ACC112 (cell line): ENCODE data around the gene GRIK4.
"Not testable (repeated sequence)": the region's sequence is repeated elsewhere in the genome, so short reads cannot be mapped to it uniquely, and the experiment has no call there.

Experiments
- H2AFZ ChIP-seq: fragments of 200-600 bp; sonication (generic); one replicate; pipeline ENCODE4 v1.6.0; 2017; ENCODE audit warnings: antibody characterized with exemption, low read length; ENCODE audit not compliant: unreplicated experiment
- H3K27ac ChIP-seq: fragments of 200-600 bp; sonication (generic); 2 replicates; pipeline ENCODE4 v1.5.1; 2014; ENCODE audit warnings: low read depth, mild to moderate bottlenecking, antibody characterized with exemption, low read length, moderate library complexity
- H3K27me3 ChIP-seq: fragments of 200-600 bp; sonication (generic); 2 replicates; pipeline ENCODE4 v1.6.1; 2014; ENCODE audit warnings: mild to moderate bottlenecking, antibody characterized with exemption, low read length, moderate library complexity, mixed read lengths; ENCODE audit not compliant: insufficient read depth
- H3K36me3 ChIP-seq: fragments of 200-600 bp; sonication (generic); 2 replicates; pipeline ENCODE4 v1.6.1; 2016; ENCODE audit warnings: mild to moderate bottlenecking, antibody characterized with exemption, low read length, moderate library complexity, mixed read lengths; ENCODE audit not compliant: insufficient read depth
- H3K4me1 ChIP-seq: fragments of 200-600 bp; sonication (generic); one replicate; pipeline ENCODE4 v1.6.1; 2016; ENCODE audit warnings: low read length, mixed read lengths; ENCODE audit not compliant: insufficient read depth, unreplicated experiment, control insufficient read depth
- H3K4me3 ChIP-seq: fragments of 200-600 bp; sonication (generic); 2 replicates; pipeline ENCODE4 v1.5.1; 2014; ENCODE audit warnings: mild to moderate bottlenecking, low read depth, low read length
- H3K79me2 ChIP-seq: fragments of 200-600 bp; sonication (generic); one replicate; pipeline ENCODE4 v1.6.0; 2016; ENCODE audit warnings: low read length; ENCODE audit not compliant: control insufficient read depth, unreplicated experiment, insufficient read depth

Gene GRIK4

DNA sequence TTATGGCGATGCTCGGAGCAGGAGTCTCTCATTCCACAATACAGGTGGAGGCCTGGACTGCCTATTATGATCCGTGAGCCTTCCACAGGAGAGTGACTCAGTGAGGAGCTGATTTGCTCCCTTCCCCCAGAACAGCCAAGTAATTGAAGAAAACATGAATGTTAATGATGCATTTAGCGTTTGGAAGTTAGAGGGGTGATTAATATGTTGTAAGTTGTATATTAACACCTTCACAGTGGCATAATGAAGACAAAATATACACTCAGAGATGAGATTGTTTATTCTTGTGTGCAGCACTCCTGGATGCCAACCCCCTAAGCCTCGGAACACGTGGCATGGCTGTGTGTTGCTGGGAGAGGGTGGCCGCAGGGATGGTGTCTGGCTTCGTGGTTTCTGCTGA, 98.6 kb downstream of the GRIK4 start:
- H2AFZ ChIP-seq: no peak overlapping the region
- H3K79me2 ChIP-seq: no peaks in the 10 kb centered on the region
- H3K27me3 ChIP-seq: no peaks in the 10 kb centered on the region
- no peak overlapping the region for H3K27ac ChIP-seq
- H3K36me3 ChIP-seq: no peaks in the 10 kb centered on the region
- H3K4me1 ChIP-seq: peaks cover 3% of the 10 kb centered on the region
- no peak overlapping the region for H3K4me3 ChIP-seq

GRCh38 chr11:120611581-120611980, 100.0 kb downstream of the GRIK4 start:
- no peaks in the 10 kb centered on the region for H3K36me3 ChIP-seq
- H3K27me3 ChIP-seq: no peaks in the 10 kb centered on the region
- H3K27ac ChIP-seq: no peak overlapping the region
- no peak overlapping the region for H2AFZ ChIP-seq
- H3K4me3 ChIP-seq: no peak overlapping the region
- no peaks in the 10 kb centered on the region for H3K79me2 ChIP-seq
- H3K4me1 ChIP-seq: peaks cover 3% of the 10 kb centered on the region

DNA sequence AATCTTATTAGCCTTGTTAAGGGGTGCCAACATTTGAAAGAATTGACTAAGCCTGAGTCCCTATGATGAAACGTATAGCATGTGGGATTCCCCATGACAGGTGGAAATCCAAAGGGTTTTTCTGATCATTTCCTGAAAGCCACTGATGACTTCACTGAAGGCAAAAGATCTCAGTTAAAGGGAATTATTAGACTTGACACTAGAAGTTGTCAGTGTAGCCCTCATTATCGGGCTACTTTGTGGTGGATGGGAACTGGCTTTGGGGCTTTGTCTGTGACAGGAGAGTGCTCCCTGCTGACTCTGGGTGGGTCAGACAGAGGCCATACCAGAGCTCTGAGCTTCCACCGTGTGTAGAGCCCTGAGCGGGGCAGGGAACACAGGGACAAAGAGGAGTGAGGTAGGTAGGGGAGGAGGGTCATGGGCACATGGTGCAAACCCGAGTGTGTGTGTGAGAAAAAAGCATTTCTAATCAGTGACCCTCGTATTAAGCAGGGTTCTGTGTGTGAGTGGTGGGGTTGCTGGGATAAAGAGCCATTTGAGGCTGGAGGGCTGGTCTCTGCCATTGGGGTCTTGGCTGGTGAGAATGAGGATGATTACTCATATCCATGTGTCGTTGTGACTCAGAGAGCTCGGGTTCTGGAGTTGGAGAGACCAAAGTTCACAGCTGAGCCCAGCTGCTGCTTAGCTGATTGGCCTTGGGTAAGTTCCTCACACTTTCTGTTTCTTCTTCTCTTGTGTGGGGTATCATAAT, 101.1 kb downstream of the GRIK4 start:
- peaks cover 3% of the 10 kb centered on the region for H3K4me1 ChIP-seq
- H3K27me3 ChIP-seq: no peaks in the 10 kb centered on the region
- H3K79me2 ChIP-seq: no peaks in the 10 kb centered on the region
- H3K36me3 ChIP-seq: no peaks in the 10 kb centered on the region
- H3K27ac ChIP-seq: no peak overlapping the region
- no peak overlapping the region for H2AFZ ChIP-seq
- no peak overlapping the region for H3K4me3 ChIP-seq

GRCh38 chr11:120613264-120614226, 102.0 kb downstream of the GRIK4 start:
- Histone ChIP-seq H3K27ac (no peak overlapping the region), H2AFZ (no peak overlapping the region), H3K4me1 (peaks cover 3% of the 10 kb centered on the region), H3K27me3 (no peaks in the 10 kb centered on the region), H3K36me3 (no peaks in the 10 kb centered on the region), H3K79me2 (no peaks in the 10 kb centered on the region), H3K4me3 (no peak overlapping the region)

GRCh38 chr11:120615391-120615790, 103.8 kb downstream of the GRIK4 start:
- 0 out of 2 replicates have a peak, but pooled peaks cover 3% of the 10 kb centered on the region for H3K27me3 ChIP-seq
- H3K4me1 ChIP-seq: peaks cover 3% of the 10 kb centered on the region
- H3K79me2 ChIP-seq: no peaks in the 10 kb centered on the region
- no peak overlapping the region for H2AFZ ChIP-seq
- H3K4me3 ChIP-seq: no peak overlapping the region
- H3K36me3 ChIP-seq: no peaks in the 10 kb centered on the region
- H3K27ac ChIP-seq: no peak overlapping the region

DNA sequence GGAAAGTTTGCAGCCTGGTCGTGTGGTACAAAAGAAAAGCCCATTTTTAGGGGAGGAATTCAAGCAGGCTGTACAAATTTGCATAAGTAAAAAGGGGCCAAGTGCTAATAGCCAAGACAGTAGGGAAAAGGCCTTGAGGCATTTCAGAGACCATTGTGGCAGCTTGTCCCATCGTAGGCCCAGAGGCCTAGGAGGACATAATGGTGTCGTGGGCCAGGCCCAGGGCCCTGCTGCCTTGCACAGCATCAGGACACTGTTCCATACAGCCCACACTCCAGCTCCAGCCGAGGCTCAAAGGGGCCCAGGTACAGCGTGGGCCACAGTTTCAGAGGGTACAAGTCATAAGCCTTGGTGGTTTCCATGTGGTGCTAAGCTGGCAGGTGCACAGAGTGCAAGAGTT, 106.9 kb downstream of the GRIK4 start:
- no peak overlapping the region for H3K4me3 ChIP-seq
- no peaks in the 10 kb centered on the region for H3K36me3 ChIP-seq
- 0 out of 2 replicates have a peak, but pooled peaks cover 3% of the 10 kb centered on the region for H3K27me3 ChIP-seq
- no peaks in the 10 kb centered on the region for H3K79me2 ChIP-seq
- no peak overlapping the region for H3K27ac ChIP-seq
- no peak overlapping the region for H2AFZ ChIP-seq
- H3K4me1 ChIP-seq: no peaks in the 10 kb centered on the region

GRCh38 chr11:120622189-120622875, 110.8 kb downstream of the GRIK4 start:
- H3K27ac ChIP-seq: no peak overlapping the region
- no peaks in the 10 kb centered on the region for H3K36me3 ChIP-seq
- H3K79me2 ChIP-seq: no peaks in the 10 kb centered on the region
- peaks cover 37% of the 10 kb centered on the region; the same call in 1 of the 2 replicates for H3K27me3 ChIP-seq
- no peaks in the 10 kb centered on the region for H3K4me1 ChIP-seq
- no peak overlapping the region for H2AFZ ChIP-seq
- H3K4me3 ChIP-seq: no peak overlapping the region

GRCh38 chr11:120624992-120625391, 113.4 kb downstream of the GRIK4 start:
- peaks cover 55% of the 10 kb centered on the region; the same call in 1 of the 2 replicates for H3K27me3 ChIP-seq
- H2AFZ ChIP-seq, H3K4me1 ChIP-seq, H3K36me3 ChIP-seq, H3K27ac ChIP-seq, H3K4me3 ChIP-seq, H3K79me2 ChIP-seq: not testable (repeated sequence)

GRCh38 chr11:120625565-120625964, 114.0 kb downstream of the GRIK4 start:
- Histone ChIP-seq H3K4me3 (no peak overlapping the region), H3K27me3 (peaks cover 60% of the 10 kb centered on the region), H3K27ac (no peak overlapping the region), H3K4me1 (no peaks in the 10 kb centered on the region), H2AFZ (no peak overlapping the region), H3K79me2 (no peaks in the 10 kb centered on the region), H3K36me3 (no peaks in the 10 kb centered on the region)

DNA sequence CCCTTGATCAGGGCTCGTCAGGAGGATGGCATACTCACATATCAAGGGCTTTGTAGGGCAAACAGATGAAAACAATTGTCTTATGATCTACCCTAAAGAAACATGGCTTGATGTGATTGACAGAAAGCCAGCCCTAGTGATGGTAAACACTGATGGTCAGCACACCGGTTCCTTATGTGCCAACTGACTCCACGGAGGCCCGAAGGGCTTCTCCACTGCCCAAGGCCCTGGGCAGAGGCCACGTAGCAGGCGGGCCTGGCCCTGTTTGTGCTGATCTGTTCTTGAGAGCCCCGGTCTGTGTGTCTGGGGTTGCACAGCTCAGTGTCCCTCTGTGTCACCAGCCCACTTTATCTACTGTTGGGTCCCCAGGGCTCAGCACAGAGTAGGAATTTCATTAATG, 115.2 kb downstream of the GRIK4 start:
- no peaks in the 10 kb centered on the region for H3K79me2 ChIP-seq
- no peak overlapping the region for H3K4me3 ChIP-seq
- H3K4me1 ChIP-seq: no peaks in the 10 kb centered on the region
- no peak overlapping the region for H3K27ac ChIP-seq
- H2AFZ ChIP-seq: no peak overlapping the region
- peaks cover 65% of the 10 kb centered on the region for H3K27me3 ChIP-seq
- no peaks in the 10 kb centered on the region for H3K36me3 ChIP-seq
